BLaER1 (cell line): ENCODE results near the gene INTS4.
"Not testable (repeated sequence)": the region's sequence is repeated elsewhere in the genome, so short reads cannot be mapped to it uniquely, and the experiment has no call there.

Experiments
- H3K27ac ChIP-seq: shearing (Covaris generic); formaldehyde crosslinking; 2 replicates; pipeline ENCODE4 v1.8.1; 2022
- H3K27me3 ChIP-seq: shearing (Covaris generic); formaldehyde crosslinking; 2 replicates; pipeline ENCODE4 v1.8.1; 2022
- H3K36me3 ChIP-seq: shearing (Covaris generic); formaldehyde crosslinking; 2 replicates; pipeline ENCODE4 v1.8.1; 2022
- H3K4me1 ChIP-seq: shearing (Covaris generic); formaldehyde crosslinking; 2 replicates; pipeline ENCODE4 v1.8.1; 2022
- H3K4me2 ChIP-seq: shearing (Covaris generic); formaldehyde crosslinking; 2 replicates; pipeline ENCODE4 v1.8.1; 2022
- H3K4me3 ChIP-seq: shearing (Covaris generic); formaldehyde crosslinking; 2 replicates; pipeline ENCODE4 v1.8.1; 2022
- H3K9ac ChIP-seq: shearing (Covaris generic); formaldehyde crosslinking; 2 replicates; pipeline ENCODE4 v1.8.1; 2022
- H3K9me3 ChIP-seq: shearing (Covaris generic); formaldehyde crosslinking; 2 replicates; pipeline ENCODE4 v1.8.1; 2022
- H4K20me1 ChIP-seq: shearing (Covaris generic); formaldehyde crosslinking; 2 replicates; pipeline ENCODE4 v1.8.1; 2022
- Cebpa-rat ChIP-seq: shearing (Covaris generic); IDR thresholded peaks from 2 replicates; pipeline ENCODE4 v1.8.1; 2022

The INTS4 gene

GRCh38 chr11:77994434-77995362 is at the start of gene INTS4:
Gene INTS4, minus strand, starts transcription at chr11:77994668. Its CDS starts 25 bp downstream, at chr11:77994643.
- peak within 1 kb of the TSS; percentile 98 for H3K4me2 ChIP-seq
- H4K20me1 ChIP-seq, result no peaks in the 10 kb centered on the region

GRCh38 chr11:78041843-78042440 is 47.5 kb upstream of the INTS4 start:
- no peak overlapping the region for H3K4me2 ChIP-seq
- H3K27me3 ChIP-seq, result no peaks in the 10 kb centered on the region
- H3K36me3 ChIP-seq, result no peaks in the 10 kb centered on the region
- H3K4me1 ChIP-seq, result peaks cover 26% of the 10 kb centered on the region
- no peak overlapping the region for H3K9ac ChIP-seq
- TF ChIP-seq Cebpa-rat, result no peak
- H3K4me3 ChIP-seq, result no peak overlapping the region
- H3K9me3 ChIP-seq, result 0 out of 2 replicates have a peak, but pooled peaks cover 4% of the 10 kb centered on the region
- no peak overlapping the region for H3K27ac ChIP-seq
- H4K20me1 ChIP-seq, result no peaks in the 10 kb centered on the region

More at GRCh38 chr11:77994434-77995362, at the start of gene INTS4:
- Histone ChIP-seq H3K27ac (peak within 1 kb of the TSS; percentile 86), H3K27me3 (no peaks in the 10 kb centered on the region), H3K4me3 (peak within 1 kb of the TSS; percentile 87), H3K9ac (peak within 1 kb of the TSS; percentile 82), H3K36me3 (peaks cover 26% of the 10 kb centered on the region), H3K9me3 (no peaks in the 10 kb centered on the region), H3K4me1 (peaks cover 22% of the 10 kb centered on the region)
- TF ChIP-seq Cebpa-rat, result no peak

GRCh38 chr11:78041380-78041719 is 46.9 kb upstream of the INTS4 start:
- H3K27ac ChIP-seq, H3K9ac ChIP-seq, H3K4me3 ChIP-seq, H3K36me3 ChIP-seq, H3K9me3 ChIP-seq, H4K20me1 ChIP-seq, H3K27me3 ChIP-seq, H3K4me2 ChIP-seq: not testable (repeated sequence)
- H3K4me1 ChIP-seq, result peaks cover 25% of the 10 kb centered on the region

GRCh38 chr11:78040691-78041379 is 46.4 kb upstream of the INTS4 start:
- H4K20me1 ChIP-seq, result no peaks in the 10 kb centered on the region
- no peaks in the 10 kb centered on the region for H3K27me3 ChIP-seq
- no peak overlapping the region for H3K4me3 ChIP-seq
- no peak overlapping the region for H3K27ac ChIP-seq
- H3K36me3 ChIP-seq, result no peaks in the 10 kb centered on the region
- H3K4me1 ChIP-seq, result peaks cover 19% of the 10 kb centered on the region
- 0 out of 2 replicates have a peak, but pooled peaks cover 4% of the 10 kb centered on the region for H3K9me3 ChIP-seq
- H3K9ac ChIP-seq, result no peak overlapping the region
- peak overlapping the region; percentile 77; the same call in 1 of the 2 replicates for H3K4me2 ChIP-seq
- TF ChIP-seq Cebpa-rat, result no peak

GRCh38 chr11:78039919-78040671 is 45.6 kb upstream of the INTS4 start:
- H4K20me1 ChIP-seq, result no peaks in the 10 kb centered on the region
- no peaks in the 10 kb centered on the region for H3K36me3 ChIP-seq
- no peaks in the 10 kb centered on the region for H3K27me3 ChIP-seq
- H3K4me1 ChIP-seq, result peaks cover 17% of the 10 kb centered on the region
- H3K4me3 ChIP-seq, result 0 out of 2 replicates have a peak overlapping the region, but pooled peaks have one; percentile 4
- peak overlapping the region; percentile 77 for H3K4me2 ChIP-seq
- TF ChIP-seq Cebpa-rat, result no peak
- H3K9me3 ChIP-seq, result 0 out of 2 replicates have a peak, but pooled peaks cover 4% of the 10 kb centered on the region
- peak overlapping the region; percentile 56; the same call in 1 of the 2 replicates for H3K9ac ChIP-seq
- H3K27ac ChIP-seq, result peak overlapping the region; percentile 82

- peak overlapping the region; percentile 77 for H3K4me2 ChIP-seq
- no peak for TF ChIP-seq Cebpa-rat
- H3K9me3 ChIP-seq, result no peaks in the 10 kb centered on the region
- peak overlapping the region; percentile 82 for H3K27ac ChIP-seq
- H3K27me3 ChIP-seq, result no peaks in the 10 kb centered on the region
- H3K36me3 ChIP-seq, result no peaks in the 10 kb centered on the region
- no peak overlapping the region for H3K9ac ChIP-seq
- no peak overlapping the region for H3K4me3 ChIP-seq
- H4K20me1 ChIP-seq, result no peaks in the 10 kb centered on the region
- H3K4me1 ChIP-seq, result peaks cover 17% of the 10 kb centered on the region
These were observed 45.0 kb upstream of the INTS4 start for GRCh38 chr11:78039391-78039918.

GRCh38 chr11:78038697-78039313 is 44.3 kb upstream of the INTS4 start:
- Histone ChIP-seq H3K27me3 (no peaks in the 10 kb centered on the region), H3K4me3 (no peak overlapping the region), H3K9me3 (no peaks in the 10 kb centered on the region), H3K4me1 (peaks cover 17% of the 10 kb centered on the region), H3K4me2 (no peak overlapping the region), H3K9ac (no peak overlapping the region), H3K36me3 (no peaks in the 10 kb centered on the region), H3K27ac (no peak overlapping the region), H4K20me1 (no peaks in the 10 kb centered on the region)
- TF ChIP-seq Cebpa-rat, result no peak

GRCh38 chr11:78037825-78038620 is 43.6 kb upstream of the INTS4 start:
- H3K4me2 ChIP-seq, result no peak overlapping the region
- no peaks in the 10 kb centered on the region for H3K9me3 ChIP-seq
- H3K4me1 ChIP-seq, result peaks cover 17% of the 10 kb centered on the region
- H3K36me3 ChIP-seq, result no peaks in the 10 kb centered on the region
- TF ChIP-seq Cebpa-rat, result no peak
- no peak overlapping the region for H3K4me3 ChIP-seq
- H3K27ac ChIP-seq, result no peak overlapping the region
- no peak overlapping the region for H3K9ac ChIP-seq
- H4K20me1 ChIP-seq, result no peaks in the 10 kb centered on the region
- no peaks in the 10 kb centered on the region for H3K27me3 ChIP-seq
